Tibial artery (tissue), 4 donors: ENCODE results near the gene IAPP.
"Not testable (repeated sequence)": the region's sequence is repeated elsewhere in the genome, so short reads cannot be mapped to it uniquely, and the experiment has no call there.

Experiments
- DNase-seq, 2 donors: peaks; one replicate each; pipeline ENCODE4 v3.0.0-alpha.2; 2019
- H3K27ac ChIP-seq, 2 donors: fragments of 200-600 bp; sonication (generic) in 1 of 2; 1 replicate in 1 of 2; 2 replicates in 1 of 2; pipeline ENCODE4 v1.5.1; 2018 to 2019; ENCODE audit warnings: mild to moderate bottlenecking in 1 of 2
- H3K27me3 ChIP-seq, 2 donors: fragments of 200-600 bp; sonication (generic) in 1 of 2; one replicate each; pipeline versions ENCODE4 v1.5.1 to v1.6.0; 2016 to 2019
- H3K36me3 ChIP-seq, 3 donors: fragments of 200-600 bp; sonication (generic) in 2 of 3; one replicate each; pipeline ENCODE4 v1.5.1; 2016 to 2019; ENCODE audit warnings: mild to moderate bottlenecking in 2 of 3
- H3K4me1 ChIP-seq, 4 donors: fragments of 200-600 bp; sonication (generic) in 2 of 4; 1 replicate in 3 of 4; 2 replicates in 1 of 4; pipeline ENCODE4 v1.5.1; 2016 to 2019
- H3K4me3 ChIP-seq, 2 donors: fragments of 200-600 bp; sonication (generic) in 1 of 2; 1 replicate in 1 of 2; 2 replicates in 1 of 2; pipeline ENCODE4 v1.5.1; 2018 to 2019; ENCODE audit warnings: mild to moderate bottlenecking in 2 of 2
- H3K9me3 ChIP-seq, 3 donors: fragments of 200-600 bp; sonication (generic) in 1 of 3; one replicate each; pipeline ENCODE4 v1.5.1; 2016 to 2019
- intact Hi-C: fragments of 100-400 bp; cut with DNase I; formaldehyde crosslinking; loops from one replicate; pipeline ENCODE4 v1.15.0; 2023; ENCODE audit warnings: low total_unique reads
- TF ChIP-seq, protein P1 (sequence below), 2 experiments: fragments of 200-600 bp in 1 of 2; fragments of 450-650 bp in 1 of 2; IDR thresholded peaks; one replicate each; pipeline ENCODE4 v1.5.1; 2017 to 2019; ENCODE audit warnings: antibody characterized with exemption in 2 of 2, mild to moderate bottlenecking in 1 of 2, moderate library complexity in 1 of 2

IAPP gene

DNA sequence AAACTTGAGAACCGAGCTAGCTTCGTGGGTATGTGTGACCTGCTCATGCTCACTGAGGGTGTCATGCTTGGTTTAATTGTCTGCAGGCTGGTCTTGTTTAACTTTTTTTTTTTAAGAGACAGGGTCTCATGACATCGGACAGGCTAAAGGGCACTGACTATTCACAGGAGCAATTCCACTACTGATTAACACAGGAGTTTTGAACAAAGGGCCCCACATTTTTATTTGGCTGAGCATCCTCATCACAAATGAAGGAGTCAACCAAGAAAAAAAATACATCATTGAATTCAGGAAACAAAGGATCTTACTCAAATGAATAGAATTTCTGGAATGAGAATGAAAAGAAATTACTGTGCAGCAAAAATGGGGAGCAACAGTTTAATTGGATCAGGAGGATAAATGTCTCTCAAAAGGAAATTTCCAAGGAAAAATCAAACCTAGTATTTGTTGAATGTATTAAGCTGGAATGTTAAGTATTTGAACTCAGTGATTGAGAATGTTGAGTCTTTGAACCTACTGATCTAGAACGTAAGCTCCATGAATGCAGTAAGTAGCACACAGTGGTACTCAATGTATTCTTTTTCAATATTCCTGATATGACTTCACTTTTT, 43.9 kb downstream of the IAPP start:
- no peaks in the 10 kb centered on the region for H3K36me3 ChIP-seq
- TF ChIP-seq, protein P1, sequence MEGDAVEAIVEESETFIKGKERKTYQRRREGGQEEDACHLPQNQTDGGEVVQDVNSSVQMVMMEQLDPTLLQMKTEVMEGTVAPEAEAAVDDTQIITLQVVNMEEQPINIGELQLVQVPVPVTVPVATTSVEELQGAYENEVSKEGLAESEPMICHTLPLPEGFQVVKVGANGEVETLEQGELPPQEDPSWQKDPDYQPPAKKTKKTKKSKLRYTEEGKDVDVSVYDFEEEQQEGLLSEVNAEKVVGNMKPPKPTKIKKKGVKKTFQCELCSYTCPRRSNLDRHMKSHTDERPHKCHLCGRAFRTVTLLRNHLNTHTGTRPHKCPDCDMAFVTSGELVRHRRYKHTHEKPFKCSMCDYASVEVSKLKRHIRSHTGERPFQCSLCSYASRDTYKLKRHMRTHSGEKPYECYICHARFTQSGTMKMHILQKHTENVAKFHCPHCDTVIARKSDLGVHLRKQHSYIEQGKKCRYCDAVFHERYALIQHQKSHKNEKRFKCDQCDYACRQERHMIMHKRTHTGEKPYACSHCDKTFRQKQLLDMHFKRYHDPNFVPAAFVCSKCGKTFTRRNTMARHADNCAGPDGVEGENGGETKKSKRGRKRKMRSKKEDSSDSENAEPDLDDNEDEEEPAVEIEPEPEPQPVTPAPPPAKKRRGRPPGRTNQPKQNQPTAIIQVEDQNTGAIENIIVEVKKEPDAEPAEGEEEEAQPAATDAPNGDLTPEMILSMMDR (IDR thresholded peaks at IDR 0.05): no peak
- intact Hi-C loops: no loop called here
- H3K4me1 ChIP-seq: no peaks in the 10 kb centered on the region
- no peak overlapping the region for H3K4me3 ChIP-seq
- H3K27me3 ChIP-seq: no peaks in the 10 kb centered on the region
- H3K9me3 ChIP-seq: no peaks in the 10 kb centered on the region
- no peak for DNase-seq
- no peak overlapping the region for H3K27ac ChIP-seq

DNA sequence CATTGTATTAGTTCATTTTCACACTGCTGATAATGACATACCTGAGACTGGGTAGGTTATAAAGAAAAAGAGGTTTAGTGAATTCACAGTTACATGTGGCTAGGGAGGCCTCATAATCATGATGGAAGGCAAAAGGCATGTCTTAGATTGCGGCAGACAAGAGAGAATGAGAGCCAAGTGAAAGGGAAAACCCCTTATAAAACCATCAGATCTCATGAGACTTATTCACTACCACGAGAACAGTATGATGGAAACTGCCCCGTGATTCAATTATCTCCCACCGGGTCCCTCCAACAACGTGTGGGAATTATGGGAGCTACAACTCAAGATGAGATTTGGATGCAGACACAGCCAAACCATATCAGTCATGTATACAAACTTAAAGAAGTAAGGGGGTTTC, 45.7 kb downstream of the IAPP start:
- H3K4me3 ChIP-seq, H3K27me3 ChIP-seq, DNase-seq, H3K36me3 ChIP-seq, H3K4me1 ChIP-seq, H3K9me3 ChIP-seq, H3K27ac ChIP-seq, intact Hi-C loops: not testable (repeated sequence)

DNA sequence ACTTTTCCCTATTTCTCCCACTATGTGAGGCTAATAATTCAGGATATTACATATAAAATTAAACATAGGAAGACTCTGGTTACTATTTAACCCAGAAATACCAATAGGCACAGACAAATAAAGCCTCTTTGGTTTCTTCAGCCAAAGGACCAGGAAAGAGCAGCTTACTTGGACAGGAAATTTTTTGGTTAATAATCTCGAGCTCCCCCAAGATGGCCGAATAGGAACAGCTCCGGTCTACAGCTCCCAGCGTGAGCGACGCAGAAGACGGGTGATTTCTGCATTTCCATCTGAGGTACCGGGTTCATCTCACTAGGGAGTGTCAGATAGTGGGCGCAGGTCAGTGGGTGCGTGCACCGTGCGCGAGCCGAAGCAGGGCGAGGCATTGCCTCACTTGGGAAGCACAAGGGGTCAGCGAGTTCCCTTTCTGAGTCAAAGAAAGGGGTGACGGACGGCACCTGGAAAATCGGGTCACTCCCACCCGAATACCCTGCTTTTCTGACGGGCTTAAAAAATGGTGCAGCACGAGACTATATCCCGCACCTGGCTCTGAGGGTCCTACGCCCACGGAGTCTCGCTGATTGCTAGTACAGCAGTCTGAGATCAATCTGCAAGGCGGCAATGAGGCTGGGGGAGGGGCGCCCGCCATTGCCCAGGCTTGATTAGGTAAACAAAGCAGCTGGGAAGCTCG, 46.5 kb downstream of the IAPP start:
- H3K4me1 ChIP-seq, H3K27me3 ChIP-seq, H3K4me3 ChIP-seq, intact Hi-C loops, H3K36me3 ChIP-seq, H3K9me3 ChIP-seq, DNase-seq, H3K27ac ChIP-seq: not testable (repeated sequence)

DNA sequence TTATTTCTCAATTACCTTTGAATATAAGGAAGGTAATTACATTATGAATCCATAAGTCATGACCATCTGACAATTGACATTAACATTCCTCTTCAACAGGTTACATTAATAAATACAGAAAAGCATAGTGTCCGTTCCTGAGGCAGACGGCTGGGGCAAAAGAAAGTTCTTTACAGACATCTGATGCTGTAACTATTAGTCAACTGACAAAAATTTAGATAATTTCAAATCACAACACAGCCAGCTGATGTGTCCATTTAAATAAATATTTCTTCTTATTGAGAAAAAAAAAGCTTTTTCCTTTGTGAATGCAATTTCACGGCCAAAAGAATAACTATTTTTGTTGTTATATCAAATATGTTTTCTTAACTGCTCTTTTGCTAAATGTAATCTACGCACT, 55.5 kb downstream of the IAPP start:
- Histone ChIP-seq H3K9me3 (no peaks in the 10 kb centered on the region), H3K36me3 (no peaks in the 10 kb centered on the region), H3K27ac (no peak overlapping the region), H3K4me1 (peaks cover 0 to 6% (median 0%) of the 10 kb centered on the region in 4 donors), H3K4me3 (no peak overlapping the region), H3K27me3 (no peaks in the 10 kb centered on the region)
- TF ChIP-seq, protein P1 (IDR thresholded peaks at IDR 0.05): no peak
- intact Hi-C loops: no loop called here
- DNase-seq: no peak
